Right renal cortex interstitium (tissue), 3 donors: ENCODE measurements around the gene P2RX6. TPM values are rescaled to one million over a fixed set of nuclear protein-coding genes. Genes with fewer than 3 reads are reported as not detected.
"Not testable (repeated sequence)": the region's sequence is repeated elsewhere in the genome, so short reads cannot be mapped to it uniquely, and the experiment has no call there.

ENCODE experiments used
- DNase-seq, 3 donors: peaks; one replicate each; pipeline ENCODE4 v3.0.0-alpha.2; 2013; ENCODE audit warnings: low read depth in 3 of 3, low spot score in 2 of 3
- polyA plus RNA-seq, 3 donors: library from polyadenylated mRNA; unstranded; fragments of 120-200 nt; gene quantifications; one replicate each; pipeline ENCODE4 v1.2.1, GENCODE V29; 2013; ENCODE audit not compliant: insufficient read length in 3 of 3

The P2RX6 gene
- polyA plus RNA-seq, 3 donors, result 0.89 to 1.4 (median 1.1) TPM

- no peak for DNase-seq
Observed at GRCh38 chr22:20993304-20994127, 21.4 kb upstream of the P2RX6 start.

- DNase-seq, result no peak
Observed at GRCh38 chr22:20994128-20994901, 20.6 kb upstream of the P2RX6 start.

GRCh38 chr22:20994902-20995241, 20.1 kb upstream of the P2RX6 start:
- DNase-seq, result no peak

GRCh38 chr22:20995329-20996030, 19.5 kb upstream of the P2RX6 start:
- no peak for DNase-seq

GRCh38 chr22:20996031-20996410, 18.9 kb upstream of the P2RX6 start:
- DNase-seq, result no peak

GRCh38 chr22:20996598-20997535, 18.1 kb upstream of the P2RX6 start:
- DNase-seq, result no peak

DNA sequence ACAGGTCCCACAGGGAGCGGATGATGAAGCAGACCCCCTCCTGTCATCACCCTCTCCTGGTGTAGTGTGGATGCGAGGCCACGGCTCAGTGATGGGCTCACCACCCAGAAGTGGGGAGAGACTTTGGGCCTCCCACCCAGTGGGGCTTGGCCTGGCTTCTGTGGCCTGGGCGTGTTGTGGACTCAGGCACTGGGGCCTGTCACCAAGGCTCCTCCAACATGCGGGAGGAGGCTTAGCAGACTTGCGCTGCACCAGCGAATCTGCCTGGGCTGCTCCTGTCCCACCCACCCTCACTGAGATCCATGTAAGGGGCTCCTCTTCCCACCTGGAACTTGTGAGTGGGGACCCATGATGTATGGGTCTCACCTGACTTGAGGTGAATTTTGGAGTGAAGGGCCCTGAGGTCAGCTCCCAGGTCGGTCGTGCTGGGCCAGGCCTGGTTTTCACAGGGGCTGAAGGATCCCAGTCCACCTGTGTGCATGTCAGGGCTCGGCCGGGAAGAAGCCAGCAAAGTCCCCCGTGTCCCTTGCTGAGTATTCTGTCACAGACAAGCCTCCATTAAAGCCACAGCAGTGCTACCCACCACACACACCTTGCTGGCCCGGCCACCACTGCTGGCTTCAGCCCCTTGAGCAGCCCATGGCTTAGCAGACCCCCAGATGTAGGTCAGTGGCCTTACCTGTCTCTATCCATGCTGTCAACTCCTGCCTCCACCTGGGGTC, 17.3 kb upstream of the P2RX6 start:
- no peak for DNase-seq

- DNase-seq, result no peak
Observed at GRCh38 chr22:20998411-20999336, 16.3 kb upstream of the P2RX6 start.

DNA sequence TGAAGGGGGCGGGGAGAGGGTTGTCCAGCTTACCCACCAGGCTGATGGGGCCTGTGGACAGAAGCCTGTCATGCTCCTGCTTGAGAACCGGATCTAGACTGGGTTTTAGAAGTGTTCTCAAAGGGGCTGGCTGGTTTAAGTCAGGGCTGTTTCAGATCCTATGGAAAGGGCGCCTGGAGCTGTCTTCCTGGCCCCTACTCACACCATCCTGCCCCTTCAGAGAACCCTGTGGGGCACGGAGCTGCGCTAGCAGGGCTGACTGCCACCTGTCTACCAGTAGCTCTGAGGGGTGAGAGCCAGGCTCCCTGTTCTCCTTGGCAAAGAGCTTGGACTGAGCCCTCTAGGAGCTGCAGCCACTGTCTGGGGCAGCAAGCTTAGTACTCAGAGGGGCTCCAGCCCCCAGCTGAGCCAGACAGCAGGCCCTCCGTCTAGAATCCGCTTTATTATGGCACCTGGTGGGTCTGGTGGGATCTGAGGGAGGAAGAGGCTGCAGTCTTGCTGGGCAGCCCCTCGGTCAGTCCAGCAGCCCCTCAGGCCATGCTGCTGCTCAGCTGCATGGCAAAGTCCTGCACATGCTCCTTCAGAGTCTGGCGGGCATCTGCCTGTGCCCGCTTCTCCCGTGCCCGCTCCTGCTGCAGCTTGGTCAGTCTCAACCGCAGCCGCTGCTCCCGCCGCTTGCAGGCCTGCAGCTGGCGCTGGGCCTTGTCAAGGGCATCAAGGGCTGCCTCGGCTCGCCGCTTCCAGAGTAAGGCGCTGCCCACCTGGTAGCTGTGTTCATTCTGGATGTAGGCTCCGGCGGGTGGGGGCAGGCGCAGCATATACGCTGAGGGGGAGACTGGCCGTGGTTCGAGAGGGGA, 15.4 kb upstream of the P2RX6 start:
- no peak for DNase-seq

DNA sequence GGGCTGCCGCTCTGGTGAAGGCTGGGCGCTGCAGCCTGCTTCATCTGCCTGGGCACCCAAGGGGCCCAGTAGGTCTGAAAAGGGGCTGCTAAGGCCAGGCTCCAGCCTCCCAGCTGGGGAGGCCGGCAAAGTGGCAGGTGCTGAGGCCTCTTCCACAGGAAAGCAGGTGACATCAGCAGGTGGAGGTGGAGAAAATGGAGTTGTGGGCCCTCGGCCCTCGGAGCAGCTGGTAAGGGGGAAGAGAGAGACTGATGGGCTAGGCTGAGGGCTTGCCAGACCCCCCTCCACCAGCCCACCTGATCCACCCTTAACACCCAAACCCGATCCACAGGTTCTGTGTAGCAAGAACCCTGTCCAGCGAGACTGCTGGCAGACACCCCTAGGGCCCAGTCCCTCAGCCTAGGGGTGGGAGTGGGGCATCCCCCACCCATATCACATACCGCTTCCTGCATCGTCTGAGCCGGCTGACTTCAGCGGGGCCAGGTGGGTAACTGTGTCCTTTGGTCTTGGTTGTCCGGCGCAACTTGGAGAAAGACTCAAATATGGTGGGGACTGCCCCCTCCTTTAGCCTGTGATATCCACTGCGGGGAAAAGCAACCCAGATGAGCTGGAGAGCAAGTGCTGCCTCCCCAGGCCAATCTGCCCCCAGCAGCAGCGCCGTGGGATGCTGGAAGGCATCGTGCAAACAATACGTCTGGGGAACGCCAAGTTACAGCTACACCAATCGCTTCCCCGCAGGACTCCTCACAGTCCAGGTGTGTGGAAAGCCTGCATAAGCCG, 14.6 kb upstream of the P2RX6 start:
- no peak for DNase-seq

DNA sequence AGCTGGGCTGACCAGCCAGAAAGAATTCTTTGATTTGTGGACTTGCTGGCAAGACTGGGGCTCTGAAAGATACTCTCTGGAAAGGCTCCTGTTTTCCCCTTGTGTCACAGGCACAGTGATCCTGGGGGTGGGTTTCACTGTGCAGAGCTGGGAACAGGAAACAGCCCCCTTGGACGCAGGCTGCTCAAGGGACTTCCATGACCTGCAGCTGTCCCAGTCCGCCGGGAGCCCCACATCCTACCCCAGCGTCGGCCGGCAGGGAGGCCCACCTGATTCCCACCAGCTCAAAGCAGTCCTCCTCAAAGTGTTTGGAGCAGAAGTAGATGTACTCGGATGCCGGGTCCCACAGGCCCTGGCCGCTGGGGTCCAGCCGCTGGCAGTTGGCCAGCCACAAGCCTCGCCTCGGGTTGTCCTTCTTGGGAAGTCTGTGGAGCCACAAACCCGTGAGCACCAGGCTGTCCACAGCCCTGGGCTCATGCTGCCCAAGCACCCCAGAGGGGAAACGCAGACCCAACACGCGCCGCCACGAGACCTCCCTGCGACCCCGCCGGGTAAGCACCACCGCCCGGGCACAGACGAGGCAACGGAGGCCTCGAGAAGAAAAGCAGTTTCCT, 13.9 kb upstream of the P2RX6 start:
- no peak for DNase-seq

DNA sequence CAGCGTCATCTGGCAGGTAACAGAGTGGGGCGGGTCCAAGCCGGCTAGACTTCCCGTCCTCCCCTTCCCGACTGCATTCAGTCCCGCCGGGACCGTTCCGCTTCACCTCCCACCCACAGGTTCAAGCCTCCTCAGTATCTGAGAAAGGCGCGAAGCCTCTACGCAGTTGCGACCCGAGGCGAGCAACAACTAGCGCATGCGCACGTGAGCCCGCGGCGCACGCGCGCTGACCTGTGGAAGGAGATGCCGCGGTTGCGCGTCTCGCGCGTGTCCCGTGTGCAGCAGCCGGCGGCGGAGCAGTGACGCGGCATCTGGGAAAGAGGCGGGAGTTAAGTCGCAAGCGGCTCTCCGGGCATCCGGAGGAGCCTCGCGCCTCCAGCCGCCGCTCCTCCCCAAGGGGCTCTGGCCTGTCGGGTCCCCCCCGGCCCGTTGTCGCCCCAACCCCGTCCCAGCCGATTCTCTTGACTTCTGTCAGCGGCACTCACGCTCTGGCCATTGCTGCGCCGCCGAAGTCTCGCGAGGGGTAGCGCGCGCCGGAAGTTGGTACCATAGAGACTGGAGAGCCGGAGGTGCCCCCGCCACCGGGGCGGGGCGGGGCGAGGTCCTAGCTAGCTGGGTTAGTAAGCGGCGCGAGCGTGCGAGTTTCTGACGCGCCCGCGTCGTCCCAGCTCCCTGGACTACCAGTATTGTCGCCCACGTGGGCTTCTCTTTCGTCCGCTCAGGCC, 13.2 kb upstream of the P2RX6 start, which contains the start of gene THAP7:
Gene THAP7 (minus strand): TSS at position 518 of the 725 bp plus-strand sequence. CDS start 207 bp downstream, at position 311.
- DNase-seq, result peak; percentile 88 to 91 (median 90)

- no peak for DNase-seq
Observed at GRCh38 chr22:21003782-21004181, 11.2 kb upstream of the P2RX6 start.

DNA sequence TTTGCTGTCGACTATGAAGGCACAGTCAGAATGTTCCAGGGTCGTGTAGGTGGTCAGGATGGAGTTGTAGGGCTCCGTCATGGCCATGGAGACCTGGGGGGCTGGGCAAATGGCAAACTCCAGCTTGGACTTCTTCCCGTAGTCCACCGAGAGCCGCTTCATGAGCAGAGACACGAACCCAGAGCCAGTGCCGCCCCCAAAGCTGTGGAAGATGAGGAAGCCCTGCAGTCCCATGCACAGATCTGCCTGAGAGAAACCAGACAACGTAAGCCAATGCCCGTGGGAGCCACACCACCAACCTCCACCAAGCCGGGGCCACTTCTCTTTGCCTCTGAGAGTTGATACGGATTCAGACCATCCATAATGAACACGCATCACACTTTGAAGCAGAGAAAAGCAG, 5.8 kb upstream of the P2RX6 start:
- not testable (repeated sequence) for DNase-seq

DNA sequence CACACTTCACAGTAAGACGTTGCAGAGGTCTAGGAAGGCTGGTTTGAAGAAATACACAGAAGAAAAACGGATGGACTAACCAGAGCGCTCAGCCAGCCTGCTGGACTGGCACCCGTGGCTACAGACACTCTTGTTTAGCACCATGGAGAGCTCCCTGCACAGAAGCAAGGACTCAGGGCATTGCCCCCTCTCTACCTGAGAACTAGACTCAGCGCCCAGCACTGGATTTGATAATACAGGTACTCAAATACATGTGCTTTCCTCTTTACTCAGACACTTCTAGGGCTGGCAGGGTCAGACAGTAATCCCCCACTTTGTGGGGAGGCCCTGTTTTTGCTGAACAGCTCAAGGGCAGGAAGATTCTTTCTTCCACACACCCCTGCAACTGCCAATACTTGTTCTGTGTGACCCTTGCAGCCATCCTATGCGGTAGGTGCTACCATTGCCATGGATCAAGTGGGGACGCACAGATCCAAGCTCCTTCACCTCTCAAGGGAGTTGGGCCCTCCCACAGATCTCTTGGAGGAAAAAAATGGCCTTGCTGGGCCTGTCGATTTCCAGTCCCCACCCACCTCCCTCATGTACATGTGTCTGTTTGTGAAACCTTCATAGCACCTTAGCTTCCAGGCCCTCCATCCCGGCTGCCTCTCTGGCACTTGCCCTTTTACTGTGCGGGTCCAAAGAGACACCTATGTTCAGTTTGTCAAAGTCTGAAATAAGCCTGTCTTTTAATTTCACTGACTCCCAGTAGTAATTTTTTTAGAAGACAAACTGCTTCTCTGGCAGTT, 5.1 kb upstream of the P2RX6 start:
- DNase-seq, result peak in 2 of 3 donors; percentile 62 to 67
